ENCODE results near the gene KAT2B. TPM values are rescaled to one million over a fixed set of nuclear protein-coding genes. Genes with fewer than 3 reads are reported as not detected.
A peak's percentile ranks its signal among the peaks of the same experiment; 100 is the strongest.

KAT2B gene
- total and polyA plus RNA-seq, 12 donors = 11.4 to 104 (median 85.2) TPM

DNA sequence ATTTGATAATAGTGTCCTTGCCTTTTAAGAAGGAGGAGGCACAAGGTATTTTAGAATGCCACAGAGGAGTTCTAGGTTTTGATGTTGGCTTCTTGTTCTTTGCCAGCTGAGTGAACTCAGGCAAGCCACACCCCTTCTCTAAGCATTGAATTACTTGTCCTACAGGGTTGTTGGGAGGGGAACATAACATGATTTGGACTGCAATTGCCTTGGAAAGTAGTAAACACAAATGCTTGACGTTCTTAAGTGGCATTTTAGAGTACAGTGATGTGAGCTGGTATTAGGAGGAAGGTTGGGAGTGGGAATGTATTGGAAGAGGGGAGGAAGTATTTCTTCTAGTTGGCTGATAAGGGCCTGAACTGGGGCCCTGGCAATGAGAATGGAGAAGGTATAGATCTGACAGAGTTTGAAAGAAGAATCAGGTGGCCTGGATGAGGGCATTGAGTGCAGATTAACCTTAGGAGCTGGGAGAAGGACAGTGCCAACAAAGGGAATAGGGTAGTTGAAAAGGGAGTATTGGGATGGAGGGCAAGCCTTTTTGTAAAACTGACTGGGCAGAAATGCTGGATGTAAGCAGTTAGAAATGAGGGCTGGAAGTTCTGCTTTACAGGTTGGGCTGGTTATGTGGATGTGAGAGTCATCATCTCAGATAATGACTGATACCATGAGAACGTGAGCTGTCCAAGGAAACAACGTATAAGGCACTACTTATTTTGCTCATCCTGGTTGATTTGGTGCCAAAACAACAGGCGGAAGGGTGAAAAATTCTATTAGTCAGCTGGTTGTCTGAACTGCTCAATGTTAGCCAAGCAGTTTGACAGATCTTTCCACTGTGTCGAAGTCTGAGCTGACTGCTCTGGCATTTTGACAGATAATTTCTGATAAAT, 16.7 kb downstream of the KAT2B start:
- H3K4me1 ChIP-seq = peaks cover 14 to 68% (median 56%) of the 10 kb centered on the region in 9 donors
- peak; percentile 36 to 76 (median 62) for ATAC-seq

DNA sequence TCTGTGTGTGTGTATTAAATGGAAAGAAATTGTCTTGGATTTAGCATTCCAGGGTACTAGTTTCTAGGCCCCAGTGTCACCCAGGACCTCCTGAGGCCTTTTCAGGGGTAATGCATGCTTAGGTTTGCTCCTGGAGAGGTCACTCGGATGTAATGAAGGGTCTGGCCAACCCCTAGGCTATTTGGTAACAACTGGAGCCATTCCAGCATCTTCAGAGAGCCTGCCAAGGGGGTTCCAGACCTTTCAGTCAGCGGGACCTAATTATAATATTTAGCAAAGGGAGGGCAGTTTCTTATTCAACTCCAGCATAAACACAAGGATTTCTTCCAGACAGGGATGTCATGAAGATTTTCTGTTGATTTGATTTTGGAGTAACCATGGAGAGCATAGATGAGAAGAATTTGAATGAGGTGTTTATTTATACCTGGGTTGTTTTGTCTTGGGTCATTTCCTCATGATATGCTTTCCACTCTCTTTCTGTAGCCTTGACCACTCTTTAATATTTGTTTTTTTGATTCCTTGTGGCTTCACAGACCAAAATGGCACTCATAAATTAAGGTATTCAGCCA, 17.4 kb downstream of the KAT2B start:
- Histone ChIP-seq H3K36me3 (no peaks in the 10 kb centered on the region), H3K4me3 (no peak overlapping the region), H3K4me1 (peaks cover 14 to 68% (median 58%) of the 10 kb centered on the region in 9 donors), H3K27me3 (no peaks in the 10 kb centered on the region), H3K27ac (peak overlapping the region; percentile 42 to 83 (median 73)), H3K9me3 (no peaks in the 10 kb centered on the region)
- peak; percentile 10 to 56 (median 29) for ATAC-seq
- intact Hi-C loops (cut with DNase I) = no loop called here
- DNase-seq = no peak
- 13 to 14% methylated on average over 2 of the region's 2 CpGs for WGBS, 2 donors
- TF ChIP-seq, protein P1, sequence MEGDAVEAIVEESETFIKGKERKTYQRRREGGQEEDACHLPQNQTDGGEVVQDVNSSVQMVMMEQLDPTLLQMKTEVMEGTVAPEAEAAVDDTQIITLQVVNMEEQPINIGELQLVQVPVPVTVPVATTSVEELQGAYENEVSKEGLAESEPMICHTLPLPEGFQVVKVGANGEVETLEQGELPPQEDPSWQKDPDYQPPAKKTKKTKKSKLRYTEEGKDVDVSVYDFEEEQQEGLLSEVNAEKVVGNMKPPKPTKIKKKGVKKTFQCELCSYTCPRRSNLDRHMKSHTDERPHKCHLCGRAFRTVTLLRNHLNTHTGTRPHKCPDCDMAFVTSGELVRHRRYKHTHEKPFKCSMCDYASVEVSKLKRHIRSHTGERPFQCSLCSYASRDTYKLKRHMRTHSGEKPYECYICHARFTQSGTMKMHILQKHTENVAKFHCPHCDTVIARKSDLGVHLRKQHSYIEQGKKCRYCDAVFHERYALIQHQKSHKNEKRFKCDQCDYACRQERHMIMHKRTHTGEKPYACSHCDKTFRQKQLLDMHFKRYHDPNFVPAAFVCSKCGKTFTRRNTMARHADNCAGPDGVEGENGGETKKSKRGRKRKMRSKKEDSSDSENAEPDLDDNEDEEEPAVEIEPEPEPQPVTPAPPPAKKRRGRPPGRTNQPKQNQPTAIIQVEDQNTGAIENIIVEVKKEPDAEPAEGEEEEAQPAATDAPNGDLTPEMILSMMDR (IDR thresholded peaks at IDR 0.05) = no peak

More for the DNA sequence above, 16.7 kb downstream of the KAT2B start:
- no peak for DNase-seq
- no peaks in the 10 kb centered on the region for H3K27me3 ChIP-seq
- TF ChIP-seq, protein P1 (IDR thresholded peaks at IDR 0.05) = no peak
- no peaks in the 10 kb centered on the region for H3K36me3 ChIP-seq
- H3K9me3 ChIP-seq = no peaks in the 10 kb centered on the region
- H3K4me3 ChIP-seq = no peak overlapping the region
- peak overlapping the region; percentile 42 to 83 (median 73) for H3K27ac ChIP-seq
- WGBS, 2 donors = 9 to 13% methylated on average over 5 of the region's 5 CpGs
- intact Hi-C loops (cut with DNase I) = no loop called here

DNA sequence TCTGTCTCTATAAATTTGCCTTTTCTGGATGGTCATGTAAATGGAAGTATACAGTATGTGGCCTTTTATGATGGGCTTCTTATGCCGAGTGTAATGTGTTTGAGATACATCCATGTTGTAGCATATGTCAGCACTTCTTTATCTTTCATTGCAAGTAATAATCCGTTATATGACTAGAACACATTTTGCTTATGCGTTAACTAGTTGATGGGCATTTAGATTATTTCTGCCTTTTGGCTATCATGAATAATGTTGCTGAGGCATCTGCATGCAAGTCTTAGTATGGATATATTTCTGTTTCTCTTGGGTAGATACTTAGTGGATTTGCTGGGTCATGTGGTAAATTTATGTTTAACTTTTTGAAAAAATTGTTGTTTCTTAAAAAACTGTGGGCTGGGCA, 19.7 kb downstream of the KAT2B start:
- no peak overlapping the region for H3K4me3 ChIP-seq
- peak overlapping the region in 2 of 10 donors; percentile 7 to 61 for H3K27ac ChIP-seq
- H3K27me3 ChIP-seq = no peaks in the 10 kb centered on the region
- H3K9me3 ChIP-seq = no peaks in the 10 kb centered on the region
- ATAC-seq (no peak), DNase-seq (no peak)
- TF ChIP-seq, protein P1 (IDR thresholded peaks at IDR 0.05) = no peak
- no peaks in the 10 kb centered on the region for H3K36me3 ChIP-seq
- H3K4me1 ChIP-seq = peaks cover 17 to 61% (median 57%) of the 10 kb centered on the region in 9 donors
- intact Hi-C loops (cut with DNase I) = no loop called here
- 97% methylated on average over 3 of the region's 3 CpGs for WGBS, 2 donors

DNA sequence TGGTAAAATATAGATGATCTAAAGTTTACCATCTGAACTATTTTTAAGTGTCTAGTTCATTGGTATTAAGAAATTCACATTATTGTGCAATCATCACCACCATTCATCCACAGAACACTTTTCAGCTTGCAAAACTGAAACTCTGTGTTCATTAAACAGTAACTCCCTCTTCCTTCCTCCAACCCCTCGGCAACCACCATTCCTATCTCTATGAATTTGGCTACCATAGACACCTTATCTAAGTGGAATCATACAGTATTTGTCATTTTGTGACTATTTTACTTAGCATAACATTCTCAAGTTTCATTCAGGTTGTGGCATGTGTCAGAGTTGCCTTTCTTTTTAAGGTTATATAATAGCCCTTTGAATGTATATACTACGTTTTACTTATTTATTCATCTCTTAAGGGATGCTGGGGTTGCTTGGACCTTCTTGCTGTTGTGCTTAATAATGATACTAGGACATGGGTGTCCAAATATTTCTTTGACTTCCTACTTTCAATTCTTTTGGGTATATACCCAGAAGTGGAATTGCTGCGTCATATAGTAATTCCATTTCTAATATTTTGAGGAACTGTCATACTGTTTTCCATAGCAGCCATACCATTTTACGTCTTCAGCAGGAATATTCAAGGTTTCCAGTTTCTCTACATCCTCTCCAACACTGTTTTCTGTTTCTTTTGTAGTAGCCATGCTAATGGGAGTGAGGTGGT, 20.9 kb downstream of the KAT2B start:
- ATAC-seq (peak in 4 of 8 donors; percentile 40 to 68 (median 60)), DNase-seq (no peak)
- no peaks in the 10 kb centered on the region for H3K27me3 ChIP-seq
- TF ChIP-seq, protein P1 (IDR thresholded peaks at IDR 0.05) = no peak
- intact Hi-C loops (cut with DNase I) = no loop called here
- WGBS, 2 donors = 66 to 78% methylated on average over 4 of the region's 4 CpGs
- H3K4me3 ChIP-seq = peak overlapping the region in 1 of 10 donors; percentile 38
- H3K4me1 ChIP-seq = peaks cover 22 to 61% (median 57%) of the 10 kb centered on the region in 9 donors
- peak overlapping the region in 8 of 10 donors; percentile 7 to 87 (median 22) for H3K27ac ChIP-seq
- no peaks in the 10 kb centered on the region for H3K36me3 ChIP-seq
- no peaks in the 10 kb centered on the region for H3K9me3 ChIP-seq
